Breast epithelium (tissue), 3 donors: Measurements from ENCODE around the gene IGSF22.
"Not testable (repeated sequence)": the region's sequence is repeated elsewhere in the genome, so short reads cannot be mapped to it uniquely, and the experiment has no call there.

Experiments used
- CTCF ChIP-seq, 3 donors: fragments of 450-650 bp; IDR thresholded peaks; one replicate each; pipeline ENCODE4 v1.5.1; 2016 to 2017; ENCODE audit warnings: antibody characterized with exemption in 3 of 3, mild to moderate bottlenecking in 3 of 3, moderate library complexity in 3 of 3
- POLR2A ChIP-seq: fragments of 450-650 bp; IDR thresholded peaks from one replicate; pipeline ENCODE4 v1.6.1; 2016; ENCODE audit warnings: antibody characterized with exemption, mild to moderate bottlenecking, moderate library complexity
- POLR2AphosphoS5 ChIP-seq, 3 donors: sonication (generic); formaldehyde crosslinking; IDR thresholded peaks; one replicate each; pipeline ENCODE4 v1.6.1; 2017; ENCODE audit warnings: antibody characterized with exemption in 3 of 3

GRCh38 chr11:18681949-18682348 is 44.0 kb downstream of the IGSF22 start:
- TF ChIP-seq CTCF (IDR thresholded peaks at IDR 0.05); POLR2A; POLR2AphosphoS5 (IDR thresholded peaks at IDR 0.05): not testable (repeated sequence)
